Upper lobe of right lung (tissue), 1 donor: ENCODE measurements around the gene CGNL1. TPM values are rescaled to one million over a fixed set of nuclear protein-coding genes. Genes with fewer than 3 reads are reported as not detected.

Source experiments
- ATAC-seq: fragments of 200-7000 bp; cut with Tn5 transposase; one replicate; pipeline ENCODE4 v1.9.1; 2020; ENCODE audit warnings: mild to moderate bottlenecking, moderate library complexity
- DNase-seq: peaks from one replicate; pipeline ENCODE4 v3.0.0-alpha.2; 2020
- H3K27ac ChIP-seq: fragments of 200-600 bp; one replicate; pipeline ENCODE4 v1.8.0; 2022
- H3K27me3 ChIP-seq: fragments of 200-600 bp; one replicate; pipeline ENCODE4 v1.8.0; 2022; ENCODE audit warnings: mild to moderate bottlenecking
- H3K36me3 ChIP-seq: fragments of 200-600 bp; one replicate; pipeline ENCODE4 v1.8.0; 2022
- H3K4me1 ChIP-seq: fragments of 200-600 bp; one replicate; pipeline ENCODE4 v1.8.0; 2022
- H3K4me3 ChIP-seq: fragments of 200-600 bp; one replicate; pipeline ENCODE4 v1.8.0; 2022; ENCODE audit warnings: mild to moderate bottlenecking
- H3K9me3 ChIP-seq: fragments of 200-600 bp; one replicate; pipeline ENCODE4 v1.8.0; 2022
- CTCF ChIP-seq: fragments of 200-600 bp; IDR thresholded peaks from one replicate; pipeline ENCODE4 v1.8.0; 2022; ENCODE audit warnings: antibody characterized with exemption
- intact Hi-C: fragments of 100-400 bp; cut with DNase I; formaldehyde crosslinking; loops from one replicate; pipeline ENCODE4 v1.11.0; 2022
- total RNA-seq: library from RNA; stranded (reverse); fragmentation: NEBNext Ultra II Directional; extraction: Animal tissue kit (Norgen Biotek cat#: 25700); gene quantifications from one replicate; pipeline ENCODE4 v1.2.1, GENCODE V29; 2021
- donor health status: DM: no; HTN: yes; CAD: no; lungs with severe emphysema.

CGNL1 gene
- total RNA-seq, 1 donor from 2014 or later, result 54.9 TPM

GRCh38 chr15:57555270-57555669 lies 179.0 kb downstream of the CGNL1 start:
- ATAC-seq, result no peak
- DNase-seq, result no peak
- Histone ChIP-seq H3K36me3 (no peaks in the 10 kb centered on the region), H3K9me3 (no peaks in the 10 kb centered on the region), H3K27me3 (no peaks in the 10 kb centered on the region), H3K27ac (peak overlapping the region; percentile 70), H3K4me1 (peaks cover 31% of the 10 kb centered on the region), H3K4me3 (no peak overlapping the region)
- TF ChIP-seq CTCF, result no peak
- intact Hi-C loops, result no loop called here

GRCh38 chr15:57556040-57556439 lies 179.7 kb downstream of the CGNL1 start:
- DNase-seq (no peak), ATAC-seq (no peak)
- intact Hi-C loops, result no loop called here
- Histone ChIP-seq H3K4me3 (no peak overlapping the region), H3K4me1 (peaks cover 24% of the 10 kb centered on the region), H3K9me3 (no peaks in the 10 kb centered on the region), H3K36me3 (no peaks in the 10 kb centered on the region), H3K27ac (no peak overlapping the region), H3K27me3 (no peaks in the 10 kb centered on the region)
- TF ChIP-seq CTCF, result no peak

GRCh38 chr15:57557267-57557666 lies 181.0 kb downstream of the CGNL1 start:
- peaks cover 11% of the 10 kb centered on the region for H3K4me1 ChIP-seq
- no peak for DNase-seq
- no peak overlapping the region for H3K4me3 ChIP-seq
- TF ChIP-seq CTCF, result no peak
- H3K9me3 ChIP-seq, result no peaks in the 10 kb centered on the region
- intact Hi-C loops, result no loop called here
- no peaks in the 10 kb centered on the region for H3K27me3 ChIP-seq
- no peak overlapping the region for H3K27ac ChIP-seq
- ATAC-seq, result no peak
- H3K36me3 ChIP-seq, result no peaks in the 10 kb centered on the region

GRCh38 chr15:57557810-57558209 lies 181.5 kb downstream of the CGNL1 start:
- intact Hi-C loops, result no loop called here

GRCh38 chr15:57559875-57560274 lies 183.6 kb downstream of the CGNL1 start:
- peak; percentile 87 for TF ChIP-seq CTCF
- ATAC-seq (peak; percentile 91), DNase-seq (peak; percentile 78)
- Histone ChIP-seq H3K4me3 (no peak overlapping the region), H3K27me3 (no peaks in the 10 kb centered on the region), H3K27ac (no peak overlapping the region), H3K4me1 (peaks cover 1% of the 10 kb centered on the region), H3K36me3 (no peaks in the 10 kb centered on the region), H3K9me3 (no peaks in the 10 kb centered on the region)
- intact Hi-C loops, result no loop called here

More at GRCh38 chr15:57557810-57558209, 181.5 kb downstream of the CGNL1 start:
- Histone ChIP-seq H3K27me3 (no peaks in the 10 kb centered on the region), H3K27ac (no peak overlapping the region), H3K4me3 (no peak overlapping the region), H3K4me1 (peaks cover 8% of the 10 kb centered on the region), H3K36me3 (no peaks in the 10 kb centered on the region), H3K9me3 (no peaks in the 10 kb centered on the region)
- no peak for TF ChIP-seq CTCF
- no peak for DNase-seq
- no peak for ATAC-seq
